Measurements from ENCODE around the gene HAL.

DNA sequence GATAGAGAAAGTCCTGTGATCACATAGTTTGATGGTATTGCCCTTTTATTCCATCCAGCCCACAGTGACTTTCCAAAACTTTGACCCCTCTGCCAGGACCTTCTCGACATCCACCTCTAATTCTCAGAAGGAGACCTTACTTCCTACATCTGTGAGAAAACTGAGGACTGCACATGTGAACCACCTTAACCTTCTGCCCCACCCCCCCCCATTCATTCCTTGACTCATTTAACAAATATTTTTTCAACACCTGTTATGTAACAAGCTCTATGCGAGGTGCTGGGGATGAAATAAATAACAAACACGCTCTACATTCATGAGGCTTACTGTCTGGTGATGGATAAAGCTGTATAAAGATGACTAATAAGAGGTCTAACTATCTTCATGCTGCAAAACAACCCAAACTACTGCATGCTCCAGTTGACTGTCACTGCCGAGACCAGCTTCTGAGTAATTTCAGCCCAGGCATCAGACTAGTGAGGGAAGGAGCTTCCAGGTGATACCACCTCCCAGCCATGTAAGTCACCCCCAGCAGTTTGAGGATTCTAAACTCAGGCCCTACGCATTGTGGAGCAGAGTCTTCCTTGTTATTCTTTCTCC, 1.9 kb upstream of the HAL start:
- TF ChIP-seq POLR2A (IDR thresholded peaks at IDR 0.05), result no peak
- TF ChIP-seq, protein P1, sequence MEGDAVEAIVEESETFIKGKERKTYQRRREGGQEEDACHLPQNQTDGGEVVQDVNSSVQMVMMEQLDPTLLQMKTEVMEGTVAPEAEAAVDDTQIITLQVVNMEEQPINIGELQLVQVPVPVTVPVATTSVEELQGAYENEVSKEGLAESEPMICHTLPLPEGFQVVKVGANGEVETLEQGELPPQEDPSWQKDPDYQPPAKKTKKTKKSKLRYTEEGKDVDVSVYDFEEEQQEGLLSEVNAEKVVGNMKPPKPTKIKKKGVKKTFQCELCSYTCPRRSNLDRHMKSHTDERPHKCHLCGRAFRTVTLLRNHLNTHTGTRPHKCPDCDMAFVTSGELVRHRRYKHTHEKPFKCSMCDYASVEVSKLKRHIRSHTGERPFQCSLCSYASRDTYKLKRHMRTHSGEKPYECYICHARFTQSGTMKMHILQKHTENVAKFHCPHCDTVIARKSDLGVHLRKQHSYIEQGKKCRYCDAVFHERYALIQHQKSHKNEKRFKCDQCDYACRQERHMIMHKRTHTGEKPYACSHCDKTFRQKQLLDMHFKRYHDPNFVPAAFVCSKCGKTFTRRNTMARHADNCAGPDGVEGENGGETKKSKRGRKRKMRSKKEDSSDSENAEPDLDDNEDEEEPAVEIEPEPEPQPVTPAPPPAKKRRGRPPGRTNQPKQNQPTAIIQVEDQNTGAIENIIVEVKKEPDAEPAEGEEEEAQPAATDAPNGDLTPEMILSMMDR (IDR thresholded peaks at IDR 0.05), result no peak
